Measurements from ENCODE around the gene ABT1.

ABT1 gene

DNA sequence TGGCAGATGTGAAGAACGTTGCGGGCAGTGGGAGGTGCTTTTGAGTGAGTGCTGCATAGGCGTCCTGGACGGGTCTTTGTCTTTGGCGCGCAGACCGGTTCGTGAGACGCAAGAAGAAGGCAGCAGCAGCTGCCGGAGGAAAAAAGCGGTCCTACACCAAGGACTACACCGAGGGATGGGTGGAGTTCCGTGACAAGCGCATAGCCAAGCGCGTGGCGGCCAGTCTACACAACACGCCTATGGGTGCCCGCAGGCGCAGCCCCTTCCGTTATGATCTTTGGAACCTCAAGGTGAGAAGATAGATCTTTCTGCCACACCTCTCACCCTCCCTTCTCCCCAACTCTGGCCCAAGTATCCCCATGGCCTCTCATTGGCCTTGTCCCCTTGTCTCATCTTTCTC lies 1.1 kb downstream of the ABT1 start:
- Histone ChIP-seq H3K4me3 (ENCODE audit: low read length) (peak overlapping the region; percentile 93), H3K27me3 (ENCODE audit: low read depth, low read length) (no peaks in the 10 kb centered on the region), H3K4me2 (ENCODE audit: low read length) (peak overlapping the region; percentile 92), H3K27ac (ENCODE audit: low read length) (no peak overlapping the region), H3K4me1 (ENCODE audit: low read length) (peaks cover 8% of the 10 kb centered on the region; the same call in 1 of the 2 replicates), H2AFZ (ENCODE audit: low read depth, low read length) (no peak overlapping the region), H3K36me3 (replicated peaks; ENCODE audit: low read depth, low read length) (peaks cover 13% of the 10 kb centered on the region), H3K79me2 (ENCODE audit: low read length) (peaks cover 21% of the 10 kb centered on the region), H3K9me3 (ENCODE audit: insufficient read depth, low read length) (no peaks in the 10 kb centered on the region), H4K20me1 (ENCODE audit: insufficient read depth, low read length) (no peaks in the 10 kb centered on the region), H3K9ac (ENCODE audit: low read length) (peak overlapping the region; percentile 80; the same call in 1 of the 2 replicates)
- TF ChIP-seq EZH2phosphoT487 (IDR thresholded peaks at IDR 0.05; ENCODE audit: low read depth) = no peak
- TF ChIP-seq, protein P1, sequence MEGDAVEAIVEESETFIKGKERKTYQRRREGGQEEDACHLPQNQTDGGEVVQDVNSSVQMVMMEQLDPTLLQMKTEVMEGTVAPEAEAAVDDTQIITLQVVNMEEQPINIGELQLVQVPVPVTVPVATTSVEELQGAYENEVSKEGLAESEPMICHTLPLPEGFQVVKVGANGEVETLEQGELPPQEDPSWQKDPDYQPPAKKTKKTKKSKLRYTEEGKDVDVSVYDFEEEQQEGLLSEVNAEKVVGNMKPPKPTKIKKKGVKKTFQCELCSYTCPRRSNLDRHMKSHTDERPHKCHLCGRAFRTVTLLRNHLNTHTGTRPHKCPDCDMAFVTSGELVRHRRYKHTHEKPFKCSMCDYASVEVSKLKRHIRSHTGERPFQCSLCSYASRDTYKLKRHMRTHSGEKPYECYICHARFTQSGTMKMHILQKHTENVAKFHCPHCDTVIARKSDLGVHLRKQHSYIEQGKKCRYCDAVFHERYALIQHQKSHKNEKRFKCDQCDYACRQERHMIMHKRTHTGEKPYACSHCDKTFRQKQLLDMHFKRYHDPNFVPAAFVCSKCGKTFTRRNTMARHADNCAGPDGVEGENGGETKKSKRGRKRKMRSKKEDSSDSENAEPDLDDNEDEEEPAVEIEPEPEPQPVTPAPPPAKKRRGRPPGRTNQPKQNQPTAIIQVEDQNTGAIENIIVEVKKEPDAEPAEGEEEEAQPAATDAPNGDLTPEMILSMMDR (IDR thresholded peaks at IDR 0.05; ENCODE audit: low read depth, low read length) = no peak

DNA sequence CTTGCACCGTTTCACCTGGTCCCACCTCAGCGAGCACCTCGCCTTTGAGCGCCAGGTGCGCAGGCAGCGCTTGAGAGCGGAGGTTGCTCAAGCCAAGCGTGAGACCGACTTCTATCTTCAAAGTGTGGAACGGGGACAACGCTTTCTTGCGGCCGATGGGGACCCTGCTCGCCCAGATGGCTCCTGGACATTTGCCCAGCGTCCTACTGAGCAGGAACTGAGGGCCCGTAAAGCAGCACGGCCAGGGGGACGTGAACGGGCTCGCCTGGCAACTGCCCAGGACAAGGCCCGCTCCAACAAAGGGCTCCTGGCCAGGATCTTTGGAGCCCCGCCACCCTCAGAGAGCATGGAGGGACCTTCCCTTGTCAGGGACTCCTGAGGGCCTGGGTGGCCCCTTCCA lies 1.5 kb downstream of the ABT1 start:
- Histone ChIP-seq H3K27me3 (ENCODE audit: low read depth, low read length) (no peaks in the 10 kb centered on the region), H3K4me2 (ENCODE audit: low read length) (peak overlapping the region; percentile 92; the same call in 1 of the 2 replicates), H3K9ac (ENCODE audit: low read length) (no peak overlapping the region), H3K4me3 (ENCODE audit: low read length) (no peak overlapping the region; the same call in 1 of the 2 replicates), H2AFZ (ENCODE audit: low read depth, low read length) (no peak overlapping the region), H3K36me3 (replicated peaks; ENCODE audit: low read depth, low read length) (peaks cover 13% of the 10 kb centered on the region), H3K27ac (ENCODE audit: low read length) (no peak overlapping the region), H3K79me2 (ENCODE audit: low read length) (peaks cover 21% of the 10 kb centered on the region), H3K9me3 (ENCODE audit: insufficient read depth, low read length) (no peaks in the 10 kb centered on the region), H4K20me1 (ENCODE audit: insufficient read depth, low read length) (no peaks in the 10 kb centered on the region), H3K4me1 (ENCODE audit: low read length) (peaks cover 8% of the 10 kb centered on the region; the same call in 1 of the 2 replicates)
- TF ChIP-seq, protein P1 (IDR thresholded peaks at IDR 0.05; ENCODE audit: low read depth, low read length) = no peak
- no peak for TF ChIP-seq EZH2phosphoT487 (IDR thresholded peaks at IDR 0.05; ENCODE audit: low read depth)

DNA sequence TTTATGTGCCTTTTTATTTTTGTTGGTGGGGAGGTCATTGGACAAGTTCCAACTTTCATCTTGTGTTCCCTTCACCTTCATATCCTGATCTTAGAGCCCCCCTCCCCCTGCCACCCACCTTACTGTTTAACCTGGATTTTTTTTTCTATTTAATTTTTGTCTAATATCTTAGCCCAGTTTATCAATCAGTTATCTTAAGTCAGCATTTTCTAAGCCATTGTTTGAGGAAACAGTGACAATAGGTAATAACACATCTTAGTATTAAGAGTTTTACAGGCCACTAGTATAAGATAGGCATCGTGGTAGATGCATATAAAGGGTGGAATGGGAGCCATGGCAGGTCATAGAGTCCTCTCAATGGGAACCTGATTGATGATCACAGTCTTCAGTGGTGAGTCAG lies 2.4 kb downstream of the ABT1 start:
- H3K36me3 ChIP-seq (replicated peaks; ENCODE audit: low read depth, low read length) = peaks cover 13% of the 10 kb centered on the region
- TF ChIP-seq, protein P1 (IDR thresholded peaks at IDR 0.05; ENCODE audit: low read depth, low read length) = no peak
- H3K4me2 ChIP-seq (ENCODE audit: low read length) = no peak overlapping the region
- no peaks in the 10 kb centered on the region for H4K20me1 ChIP-seq (ENCODE audit: insufficient read depth, low read length)
- peaks cover 21% of the 10 kb centered on the region for H3K79me2 ChIP-seq (ENCODE audit: low read length)
- no peak overlapping the region for H3K9ac ChIP-seq (ENCODE audit: low read length)
- no peaks in the 10 kb centered on the region for H3K9me3 ChIP-seq (ENCODE audit: insufficient read depth, low read length)
- H3K4me3 ChIP-seq (ENCODE audit: low read length) = no peak overlapping the region
- H3K4me1 ChIP-seq (ENCODE audit: low read length) = peaks cover 8% of the 10 kb centered on the region; the same call in 1 of the 2 replicates
- H3K27ac ChIP-seq (ENCODE audit: low read length) = no peak overlapping the region
- H3K27me3 ChIP-seq (ENCODE audit: low read depth, low read length) = no peaks in the 10 kb centered on the region
- H2AFZ ChIP-seq (ENCODE audit: low read depth, low read length) = no peak overlapping the region

DNA sequence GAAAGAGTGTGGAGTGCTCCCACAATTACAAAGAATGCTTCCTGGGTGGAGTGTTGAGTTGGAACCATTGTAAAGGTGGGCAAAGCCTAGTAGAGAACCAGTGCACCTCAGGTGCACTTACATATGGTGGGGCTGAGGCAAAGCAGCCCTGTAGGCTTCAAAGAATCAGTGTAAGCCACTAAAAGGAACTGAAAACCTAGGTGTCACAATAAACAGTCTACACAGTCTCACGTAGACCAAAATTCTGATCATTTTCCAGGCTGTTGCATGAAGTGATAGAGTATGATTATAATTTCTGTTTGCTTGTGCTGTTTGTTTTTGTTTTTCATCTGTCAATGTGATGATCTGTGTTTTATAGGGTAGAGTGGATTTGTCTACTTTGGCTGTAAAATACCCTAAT lies 2.8 kb downstream of the ABT1 start:
- peaks cover 21% of the 10 kb centered on the region for H3K79me2 ChIP-seq (ENCODE audit: low read length)
- no peaks in the 10 kb centered on the region for H3K27me3 ChIP-seq (ENCODE audit: low read depth, low read length)
- H3K4me1 ChIP-seq (ENCODE audit: low read length) = peaks cover 8% of the 10 kb centered on the region; the same call in 1 of the 2 replicates
- H3K4me3 ChIP-seq (ENCODE audit: low read length) = no peak overlapping the region
- no peak overlapping the region for H2AFZ ChIP-seq (ENCODE audit: low read depth, low read length)
- H3K27ac ChIP-seq (ENCODE audit: low read length) = no peak overlapping the region
- no peaks in the 10 kb centered on the region for H4K20me1 ChIP-seq (ENCODE audit: insufficient read depth, low read length)
- H3K36me3 ChIP-seq (replicated peaks; ENCODE audit: low read depth, low read length) = peaks cover 13% of the 10 kb centered on the region
- no peak overlapping the region for H3K9ac ChIP-seq (ENCODE audit: low read length)
- TF ChIP-seq, protein P1 (IDR thresholded peaks at IDR 0.05; ENCODE audit: low read depth, low read length) = no peak
- no peak for TF ChIP-seq EZH2phosphoT487 (IDR thresholded peaks at IDR 0.05; ENCODE audit: low read depth)
- H3K9me3 ChIP-seq (ENCODE audit: insufficient read depth, low read length) = no peaks in the 10 kb centered on the region
- no peak overlapping the region for H3K4me2 ChIP-seq (ENCODE audit: low read length)

Data from OCI-LY3 (cell line).